ENCODE data around the gene SLC18A3.

The SLC18A3 gene

GRCh38 chr10:49651039-49651835 lies 41.1 kb downstream of the SLC18A3 start:
- no peak for DNase-seq (ENCODE audit: low read depth)

GRCh38 chr10:49651917-49652316 lies 41.8 kb downstream of the SLC18A3 start:
- no peak for DNase-seq (ENCODE audit: low read depth)

- no peak for DNase-seq (ENCODE audit: low read depth)
These were observed 42.5 kb downstream of the SLC18A3 start for GRCh38 chr10:49652421-49653272.

GRCh38 chr10:49653273-49653929 lies 43.3 kb downstream of the SLC18A3 start:
- no peak for DNase-seq (ENCODE audit: low read depth)

- no peak for DNase-seq (ENCODE audit: low read depth)
These were observed 44.1 kb downstream of the SLC18A3 start for GRCh38 chr10:49654036-49654693.

GRCh38 chr10:49655099-49655498 lies 45.0 kb downstream of the SLC18A3 start:
- DNase-seq (ENCODE audit: low read depth), result no peak

DNA sequence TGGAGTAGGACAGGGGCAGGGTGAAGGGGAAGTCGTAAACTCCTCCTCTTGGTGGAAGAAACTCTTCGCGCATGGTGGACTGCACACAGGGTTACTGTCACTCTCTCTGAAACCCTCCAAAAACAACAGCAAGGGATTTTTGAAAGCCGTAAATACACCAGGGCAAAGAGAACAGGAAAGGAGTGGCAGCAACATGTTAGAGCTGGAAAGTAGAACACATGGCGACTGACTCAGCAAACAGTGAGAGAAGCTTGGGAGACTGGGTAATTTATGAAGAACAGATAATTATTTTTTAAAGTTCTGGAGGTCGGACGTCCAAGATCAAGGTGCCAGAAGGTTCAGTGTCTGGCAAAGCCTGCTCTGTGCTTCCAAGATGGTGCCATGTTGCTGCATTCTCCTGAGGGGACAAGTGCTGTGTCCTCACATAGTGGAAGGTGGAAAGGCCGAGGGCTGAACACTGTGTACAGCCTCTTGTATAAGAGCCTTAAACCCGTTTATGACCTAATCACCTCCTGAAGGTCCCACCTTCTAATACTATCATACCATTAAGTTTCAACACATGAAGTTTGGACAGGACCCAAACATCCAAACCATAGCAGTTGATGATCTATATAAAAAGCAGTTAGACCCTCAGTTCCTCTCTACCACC lies 46.9 kb downstream of the SLC18A3 start:
- no peak for DNase-seq (ENCODE audit: low read depth)

GRCh38 chr10:49657606-49658005 lies 47.5 kb downstream of the SLC18A3 start:
- DNase-seq (ENCODE audit: low read depth), result no peak

GRCh38 chr10:49661140-49661856 lies 51.2 kb downstream of the SLC18A3 start:
- DNase-seq (ENCODE audit: low read depth), result no peak
